GM19372 (cell line): ENCODE results near the gene SCUBE1.

ENCODE experiments used
- ATAC-seq: cut with Tn5 transposase; IDR thresholded peaks from one replicate; pipeline ENCODE4 v1.9.1; 2021; ENCODE audit warnings: mild to moderate bottlenecking, low read depth, moderate library complexity; ENCODE audit not compliant: unreplicated experiment

The SCUBE1 gene

DNA sequence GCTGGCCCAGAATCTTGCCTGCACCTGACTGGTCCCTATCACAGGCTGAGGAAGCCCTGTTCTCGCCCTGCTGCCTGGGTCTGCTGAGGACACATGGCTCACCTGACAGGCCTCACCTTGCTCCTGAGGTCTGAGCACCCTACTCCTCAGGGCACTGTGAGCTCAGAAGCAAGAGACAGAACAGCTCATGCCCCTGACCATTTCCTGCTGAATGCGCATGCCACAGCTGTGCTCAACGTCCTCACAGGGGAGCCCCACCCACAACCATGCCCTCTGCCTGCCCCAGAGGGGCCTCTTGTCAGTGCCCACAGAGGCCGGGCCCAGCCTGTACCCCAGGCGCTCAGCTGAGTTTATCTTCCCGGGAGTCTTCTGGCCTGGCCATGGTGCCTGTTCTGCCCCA lies 194.6 kb downstream of the SCUBE1 start:
- no peak for ATAC-seq

DNA sequence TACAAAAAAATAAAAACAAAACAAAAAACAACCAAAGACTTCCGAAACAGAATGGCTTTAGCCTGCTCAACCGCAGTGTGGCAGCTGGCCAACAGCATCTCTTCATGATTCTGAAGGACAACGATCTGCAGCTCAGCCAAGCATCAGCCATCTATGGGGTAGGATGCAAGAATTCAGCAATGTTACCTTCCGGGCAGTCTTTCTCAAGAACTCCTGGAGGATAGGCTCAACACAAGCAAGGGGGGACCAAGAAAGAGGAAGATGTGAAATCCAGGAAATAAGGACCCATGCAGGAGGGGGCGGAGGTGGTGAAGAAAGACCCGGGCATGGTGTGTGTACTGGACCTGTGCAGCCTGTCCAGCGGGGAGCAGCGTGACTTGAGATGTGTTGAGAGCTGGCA lies 195.4 kb downstream of the SCUBE1 start:
- no peak for ATAC-seq
